ENCODE measurements around the gene RRP1B.
A peak's percentile ranks its signal among the peaks of the same experiment; 100 is the strongest.

The RRP1B gene

GRCh38 chr21:43645136-43645891 lies 14.0 kb upstream of the RRP1B start:
- no peaks in the 10 kb centered on the region for H3K36me3 ChIP-seq (ENCODE audit: insufficient read depth, low read length)
- no peak overlapping the region for H3K4me3 ChIP-seq (ENCODE audit: low read depth in 1 of 2, low read length in 2 of 2)
- DNase-seq (no peak), ATAC-seq (ENCODE audit: insufficient read depth, low read depth) (no peak)
- H3K27ac ChIP-seq (ENCODE audit: low read length) = no peak overlapping the region
- H3K27me3 ChIP-seq (ENCODE audit: insufficient read depth, low read length, poor library complexity) = no peaks in the 10 kb centered on the region
- H3K4me2 ChIP-seq (ENCODE audit: insufficient read depth, low read length) = no peak overlapping the region
- H3K9me3 ChIP-seq (ENCODE audit: insufficient read depth, low read length, severe bottlenecking) = no peaks in the 10 kb centered on the region
- H2AFZ ChIP-seq (ENCODE audit: low read depth, low read length) = no peak overlapping the region
- no peaks in the 10 kb centered on the region for H4K20me1 ChIP-seq (ENCODE audit: insufficient read depth, low read length)
- no peak for TF ChIP-seq EZH2 (IDR thresholded peaks at IDR 0.05; ENCODE audit: borderline replicate concordance, low read depth, low read length, severe bottlenecking)
- TF ChIP-seq CTCF (IDR thresholded peaks at IDR 0.05; ENCODE audit: borderline replicate concordance, extremely low read depth, low read length, poor library complexity, severe bottlenecking) = peak; percentile 31
- H3K9ac ChIP-seq (ENCODE audit: low read depth, low read length) = no peak overlapping the region
- peaks cover 6% of the 10 kb centered on the region for H3K4me1 ChIP-seq (ENCODE audit: insufficient read depth, low read length)
- no peaks in the 10 kb centered on the region for H3K79me2 ChIP-seq (ENCODE audit: insufficient read depth, low read length)

GRCh38 chr21:43645976-43646375 lies 13.4 kb upstream of the RRP1B start:
- ATAC-seq (ENCODE audit: insufficient read depth, low read depth) (no peak), DNase-seq (no peak)
- no peaks in the 10 kb centered on the region for H3K9me3 ChIP-seq (ENCODE audit: insufficient read depth, low read length, severe bottlenecking)
- no peaks in the 10 kb centered on the region for H3K27me3 ChIP-seq (ENCODE audit: insufficient read depth, low read length, poor library complexity)
- H3K4me3 ChIP-seq (ENCODE audit: low read depth in 1 of 2, low read length in 2 of 2) = no peak overlapping the region
- H3K4me1 ChIP-seq (ENCODE audit: insufficient read depth, low read length) = peaks cover 6% of the 10 kb centered on the region
- no peak overlapping the region for H3K27ac ChIP-seq (ENCODE audit: low read length)
- TF ChIP-seq EZH2 (IDR thresholded peaks at IDR 0.05; ENCODE audit: borderline replicate concordance, low read depth, low read length, severe bottlenecking) = no peak
- TF ChIP-seq CTCF (IDR thresholded peaks at IDR 0.05; ENCODE audit: borderline replicate concordance, extremely low read depth, low read length, poor library complexity, severe bottlenecking) = no peak
- no peak overlapping the region for H3K4me2 ChIP-seq (ENCODE audit: insufficient read depth, low read length)
- no peaks in the 10 kb centered on the region for H3K36me3 ChIP-seq (ENCODE audit: insufficient read depth, low read length)
- no peak overlapping the region for H2AFZ ChIP-seq (ENCODE audit: low read depth, low read length)
- no peaks in the 10 kb centered on the region for H3K79me2 ChIP-seq (ENCODE audit: insufficient read depth, low read length)
- H3K9ac ChIP-seq (ENCODE audit: low read depth, low read length) = no peak overlapping the region
- no peaks in the 10 kb centered on the region for H4K20me1 ChIP-seq (ENCODE audit: insufficient read depth, low read length)

- Histone ChIP-seq H3K79me2 (ENCODE audit: insufficient read depth, low read length) (no peaks in the 10 kb centered on the region), H4K20me1 (ENCODE audit: insufficient read depth, low read length) (no peaks in the 10 kb centered on the region), H3K27me3 (ENCODE audit: insufficient read depth, low read length, poor library complexity) (no peaks in the 10 kb centered on the region), H3K4me2 (ENCODE audit: insufficient read depth, low read length) (peak overlapping the region; percentile 2; the same call in 1 of the 2 replicates), H3K4me1 (ENCODE audit: insufficient read depth, low read length) (peaks cover 6% of the 10 kb centered on the region), H3K9ac (ENCODE audit: low read depth, low read length) (no peak overlapping the region), H3K27ac (ENCODE audit: low read length) (no peak overlapping the region), H2AFZ (ENCODE audit: low read depth, low read length) (no peak overlapping the region), H3K9me3 (ENCODE audit: insufficient read depth, low read length, severe bottlenecking) (no peaks in the 10 kb centered on the region), H3K36me3 (ENCODE audit: insufficient read depth, low read length) (no peaks in the 10 kb centered on the region), H3K4me3 (ENCODE audit: low read depth in 1 of 2, low read length in 2 of 2) (no peak overlapping the region)
- peak; percentile 100 for ATAC-seq (ENCODE audit: insufficient read depth, low read depth)
- no peak for TF ChIP-seq EZH2 (IDR thresholded peaks at IDR 0.05; ENCODE audit: borderline replicate concordance, low read depth, low read length, severe bottlenecking)
- peak; percentile 100 for TF ChIP-seq CTCF (IDR thresholded peaks at IDR 0.05; ENCODE audit: borderline replicate concordance, extremely low read depth, low read length, poor library complexity, severe bottlenecking)
- DNase-seq = peak; percentile 87
Observed at GRCh38 chr21:43646550-43647260, 12.7 kb upstream of the RRP1B start.
